ENCODE measurements around the gene PPP1R8.
A peak's percentile ranks its signal among the peaks of the same experiment; 100 is the strongest.
"Not testable (repeated sequence)": the region's sequence is repeated elsewhere in the genome, so short reads cannot be mapped to it uniquely, and the experiment has no call there.

PPP1R8 gene

DNA sequence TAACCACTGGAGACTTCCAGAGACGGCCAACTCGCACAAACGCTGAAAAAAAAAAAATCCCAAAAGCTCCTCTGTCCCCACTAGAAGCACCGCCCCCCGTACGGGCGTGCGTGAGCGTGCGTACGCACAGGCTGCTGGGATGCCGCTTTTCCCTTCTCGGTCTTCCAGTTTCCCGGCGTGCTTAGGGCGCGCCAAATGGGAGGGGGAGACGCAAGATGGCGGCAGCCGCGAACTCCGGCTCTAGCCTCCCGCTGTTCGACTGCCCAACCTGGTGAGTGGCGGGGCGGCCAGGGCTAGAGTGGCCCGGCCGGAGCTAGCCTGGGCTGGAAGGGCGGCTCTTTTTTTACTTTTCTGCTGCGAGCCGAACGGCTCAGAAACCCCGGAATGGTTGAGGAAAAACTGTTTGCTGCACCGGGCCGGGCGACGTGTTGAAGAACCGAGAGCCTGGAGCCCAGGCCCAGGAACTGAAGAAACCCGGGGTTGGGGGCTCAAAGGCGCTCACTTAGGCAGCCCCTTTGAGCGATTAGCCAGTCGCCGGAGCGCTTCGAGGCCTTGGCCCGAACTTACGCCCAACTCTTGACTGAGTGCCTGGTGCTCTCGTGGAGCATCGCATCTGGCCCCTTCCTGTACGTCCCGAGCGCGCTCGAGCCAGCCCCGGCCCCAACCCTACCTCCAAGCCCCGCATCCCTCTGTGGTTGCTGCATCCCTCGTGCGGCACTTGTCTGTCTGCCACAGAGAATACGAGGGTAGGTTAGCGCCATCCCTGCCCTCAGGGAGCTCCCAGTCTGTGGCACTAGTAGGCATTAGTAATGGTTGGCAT is at the start of gene PPP1R8:
TSS of gene PPP1R8 (plus strand) at position 162 of the 820 bp plus-strand sequence. CDS start at position 216, 54 bp downstream.
- peak; percentile 78 to 85 (median 80) for DNase-seq

DNA sequence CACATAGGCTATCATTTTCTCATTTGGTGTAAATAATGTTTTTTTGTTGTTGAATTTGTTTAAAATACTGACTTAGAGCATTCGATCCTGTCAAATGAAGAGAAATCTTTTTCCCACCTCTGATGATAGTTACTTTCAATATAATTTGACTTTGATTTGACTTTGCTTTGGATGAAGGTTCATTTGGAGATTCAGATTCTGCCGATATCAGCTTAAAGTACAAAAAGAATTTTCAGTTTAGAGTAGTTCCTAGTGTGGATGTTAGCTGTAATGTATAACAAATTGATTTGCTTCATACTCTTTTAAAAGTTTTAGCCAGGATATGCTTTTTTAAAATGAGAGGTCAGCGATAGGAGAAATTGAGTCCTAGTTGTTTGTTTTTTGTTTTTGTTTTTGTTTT is 47.6 kb upstream of the PPP1R8 start:
- DNase-seq: no peak

DNA sequence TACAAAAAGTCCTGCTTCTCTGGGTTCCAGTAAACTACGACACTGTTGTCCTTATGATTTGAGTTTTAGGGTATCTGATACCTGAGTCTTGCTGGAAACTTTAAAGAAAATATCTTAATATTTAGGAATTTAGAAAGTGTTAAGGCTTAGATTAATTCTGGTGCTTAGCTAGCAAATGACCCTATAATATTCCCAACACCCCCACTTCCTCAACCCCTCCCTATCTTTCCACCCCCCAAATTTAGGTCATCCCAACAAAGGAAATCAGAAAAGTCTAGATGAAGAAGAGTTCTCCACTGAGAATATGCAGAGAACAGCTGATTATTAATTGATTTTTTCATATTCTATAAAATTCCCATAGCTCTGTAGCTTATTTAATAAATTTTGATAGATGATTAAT is 45.9 kb upstream of the PPP1R8 start:
- DNase-seq: no peak

- DNase-seq: no peak
Measured at GRCh38 chr1:27785781-27786455, 44.7 kb upstream of the PPP1R8 start.

- no peak for DNase-seq
Measured at GRCh38 chr1:27787895-27788294, 42.7 kb upstream of the PPP1R8 start.

- no peak for DNase-seq
Measured at GRCh38 chr1:27789540-27790041, 41.0 kb upstream of the PPP1R8 start.

- not testable (repeated sequence) for DNase-seq
Measured at GRCh38 chr1:27790270-27790669, 40.3 kb upstream of the PPP1R8 start.

DNA sequence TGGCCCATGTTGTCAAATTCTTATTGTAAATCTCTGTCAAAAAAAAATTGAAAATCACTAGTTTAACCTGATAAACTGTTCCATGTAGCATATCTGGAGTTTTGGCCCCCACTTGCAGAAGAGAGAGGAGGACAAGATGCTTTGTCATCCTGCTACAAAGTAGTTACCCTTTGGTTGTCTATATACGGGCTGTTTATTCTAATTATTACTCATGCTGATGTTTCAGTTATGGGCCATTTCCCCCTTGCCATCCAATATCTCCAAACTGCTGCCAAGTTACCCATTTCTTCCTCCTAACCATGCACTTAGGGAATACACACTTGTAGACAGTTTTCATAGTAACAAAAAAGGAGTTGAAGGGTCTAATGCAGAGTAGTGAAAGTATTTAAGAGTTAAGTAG is 35.0 kb upstream of the PPP1R8 start:
- DNase-seq: no peak

GRCh38 chr1:27804791-27805190 is 25.8 kb upstream of the PPP1R8 start:
- no peak for DNase-seq

DNA sequence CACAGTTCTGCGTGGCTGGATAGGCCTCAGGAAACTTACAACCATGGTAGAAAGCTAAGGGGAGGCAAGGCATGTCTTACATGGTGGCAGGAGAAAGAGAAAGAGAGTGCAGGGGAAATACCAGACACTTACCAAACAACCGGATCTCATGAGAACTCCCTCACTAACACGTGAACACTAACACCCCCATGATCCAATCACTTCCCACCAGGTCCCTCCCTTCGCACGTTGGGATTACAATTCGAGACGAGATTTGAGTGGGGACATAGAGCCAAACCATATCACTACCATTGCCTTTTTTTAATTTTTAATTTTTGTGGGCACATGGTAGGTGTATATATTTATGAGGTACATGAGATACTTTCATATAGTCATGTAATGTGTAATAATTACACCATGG is 23.8 kb upstream of the PPP1R8 start:
- no peak for DNase-seq

DNA sequence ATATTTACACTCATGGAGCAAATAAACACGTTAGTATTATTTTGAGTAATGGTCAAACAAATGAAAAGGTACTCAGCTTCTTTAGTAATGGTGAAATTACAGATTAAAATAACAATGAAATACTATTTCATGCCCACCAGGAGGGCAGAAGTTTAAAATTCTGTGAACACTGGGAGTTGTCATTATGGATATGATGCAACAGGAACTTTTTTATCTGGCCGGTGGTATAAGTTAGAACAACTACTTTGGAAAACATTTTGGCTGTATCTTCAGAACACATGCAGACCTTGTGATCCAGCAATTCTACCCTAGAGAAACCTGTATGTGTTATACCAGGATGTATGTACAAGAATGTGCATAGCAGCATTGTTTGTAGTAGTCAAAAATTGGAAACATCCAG is 23.2 kb upstream of the PPP1R8 start:
- DNase-seq: no peak

- not testable (repeated sequence) for DNase-seq
Measured at GRCh38 chr1:27808131-27808530, 22.5 kb upstream of the PPP1R8 start.

- no peak for DNase-seq
Measured at GRCh38 chr1:27809883-27810282, 20.7 kb upstream of the PPP1R8 start.

DNA sequence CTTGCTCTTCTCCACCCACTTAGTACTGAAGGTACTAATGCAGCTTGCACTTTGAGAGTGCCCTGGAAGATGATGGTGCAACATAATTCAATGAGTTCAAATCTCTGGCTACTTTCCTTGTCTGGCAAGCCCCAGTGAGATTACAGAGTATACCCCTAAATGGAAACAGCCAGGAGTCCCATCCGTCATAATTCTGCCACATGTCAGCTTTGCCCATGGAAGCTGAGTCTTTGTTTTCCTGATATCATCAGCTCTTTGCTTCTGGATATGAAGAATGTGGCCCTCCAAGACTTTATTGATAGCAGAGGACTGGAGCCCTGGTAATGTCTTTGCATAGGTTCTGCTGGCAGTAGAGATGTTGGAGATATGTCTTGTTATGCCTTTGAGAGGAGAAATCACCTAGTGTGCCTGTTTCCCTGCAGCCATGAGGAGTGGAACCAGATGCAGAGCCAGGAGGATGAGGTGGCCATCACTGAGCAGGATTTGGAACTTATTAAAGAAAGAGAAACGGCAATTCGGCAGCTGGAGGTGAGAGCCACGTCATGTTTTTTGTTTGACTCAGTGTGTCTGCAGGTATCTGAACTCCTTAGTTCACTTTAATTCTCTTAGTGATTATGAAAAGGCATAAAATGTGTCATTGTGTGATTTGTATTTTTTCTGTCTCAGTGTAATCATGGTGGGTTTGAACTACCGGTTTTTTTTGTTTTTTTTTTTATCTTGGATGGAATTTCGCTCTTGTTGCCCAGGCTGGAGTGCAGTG is 18.7 kb upstream of the PPP1R8 start:
- no peak for DNase-seq

- DNase-seq: no peak
Measured at GRCh38 chr1:27816921-27817630, 13.5 kb upstream of the PPP1R8 start.

DNA sequence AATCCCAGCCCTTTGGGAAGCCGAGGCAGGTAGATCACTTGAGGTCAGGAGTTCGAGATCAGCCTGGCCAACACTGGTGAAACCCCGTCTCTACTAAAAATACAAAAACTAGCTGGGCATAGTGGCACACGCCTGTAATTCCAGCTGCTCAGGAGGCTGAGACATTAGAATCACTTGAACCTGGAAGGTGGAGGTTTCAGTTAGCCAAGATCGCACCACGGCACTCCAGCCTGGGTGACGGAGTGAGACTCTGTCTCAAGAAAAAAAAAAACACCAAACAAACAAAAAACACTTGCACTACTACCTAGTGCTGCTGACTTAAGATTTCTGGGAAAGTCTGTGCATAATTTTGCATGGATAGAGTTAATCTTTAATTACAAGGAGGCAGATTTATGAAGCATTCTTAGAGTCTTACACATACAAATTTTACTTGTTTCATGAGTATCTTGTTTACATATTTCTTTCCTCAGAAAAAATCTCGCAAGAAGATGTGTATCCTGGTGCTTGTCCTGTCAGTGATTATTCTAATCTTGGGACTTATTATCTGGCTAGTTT is 8.7 kb upstream of the PPP1R8 start:
- DNase-seq: no peak

DNA sequence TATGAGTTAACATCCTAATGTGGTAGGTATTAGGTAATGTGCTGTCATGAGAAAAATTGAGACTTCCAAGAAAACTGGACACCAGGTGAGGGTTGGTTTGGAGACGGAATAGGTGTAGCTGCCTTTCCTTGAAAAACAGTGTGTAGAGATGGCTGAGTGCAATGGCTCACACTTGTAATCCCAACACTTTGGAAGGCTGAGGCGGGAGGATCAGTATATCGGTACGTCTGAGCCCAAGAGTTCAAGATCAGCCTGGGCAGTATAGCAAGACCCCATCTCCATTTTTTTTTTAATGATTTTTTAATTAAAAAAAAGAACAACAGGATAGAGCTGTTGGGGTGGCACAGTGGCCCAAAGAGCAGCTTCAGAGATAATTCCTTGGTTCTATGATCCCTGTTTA is 6.8 kb upstream of the PPP1R8 start:
- DNase-seq: no peak

GRCh38 chr1:27824411-27824810 is 6.2 kb upstream of the PPP1R8 start:
- DNase-seq: no peak

GRCh38 chr1:27829339-27829960 is 1.1 kb upstream of the PPP1R8 start:
- not testable (repeated sequence) for DNase-seq

GRCh38 chr1:27831568-27832410 is 1.2 kb downstream of the PPP1R8 start:
- DNase-seq: no peak

DNA sequence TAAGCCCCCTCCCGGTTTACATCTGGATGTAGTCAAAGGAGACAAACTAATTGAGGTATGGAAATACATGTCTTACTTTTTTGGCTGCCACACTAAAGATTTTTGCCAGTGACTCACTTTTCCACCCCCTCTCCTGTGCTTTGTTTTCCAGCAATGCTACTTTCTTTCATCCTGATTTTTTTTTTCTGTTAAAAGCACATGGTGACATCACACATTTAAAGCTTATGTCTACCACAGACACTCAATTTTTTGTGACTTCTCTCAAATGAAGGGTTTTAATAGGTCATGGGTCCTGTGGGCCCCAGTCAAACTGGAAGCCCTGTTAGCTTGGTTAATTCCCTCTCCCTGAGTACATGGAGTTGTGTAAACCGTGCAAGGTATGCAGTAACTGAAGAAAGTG is 2.2 kb downstream of the PPP1R8 start:
- DNase-seq: no peak
